ENCODE measurements around the gene ZNF76.
"Not testable (repeated sequence)": the region's sequence is repeated elsewhere in the genome, so short reads cannot be mapped to it uniquely, and the experiment has no call there.

The ZNF76 gene

GRCh38 chr6:35304299-35304698 is 44.8 kb downstream of the ZNF76 start:
- no peak for DNase-seq

GRCh38 chr6:35305117-35305516 is 45.6 kb downstream of the ZNF76 start:
- DNase-seq, result peak; percentile 44

GRCh38 chr6:35307138-35307537 is 47.6 kb downstream of the ZNF76 start:
- not testable (repeated sequence) for DNase-seq

- not testable (repeated sequence) for DNase-seq
These were observed 49.0 kb downstream of the ZNF76 start for GRCh38 chr6:35308543-35308942.

- no peak for DNase-seq
These were observed 50.2 kb downstream of the ZNF76 start for GRCh38 chr6:35309611-35310264.

- no peak for DNase-seq
These were observed 50.8 kb downstream of the ZNF76 start for GRCh38 chr6:35310265-35310831.

GRCh38 chr6:35311390-35312075 is 52.0 kb downstream of the ZNF76 start:
- DNase-seq, result peak; percentile 75

GRCh38 chr6:35312076-35312800 is 52.7 kb downstream of the ZNF76 start:
- no peak for DNase-seq

GRCh38 chr6:35312807-35313206 is 53.3 kb downstream of the ZNF76 start:
- no peak for DNase-seq

GRCh38 chr6:35317483-35318195 is 58.1 kb downstream of the ZNF76 start:
- DNase-seq, result no peak

GRCh38 chr6:35318196-35319171 is 58.9 kb downstream of the ZNF76 start:
- no peak for DNase-seq

GRCh38 chr6:35319346-35320030 is 60.0 kb downstream of the ZNF76 start:
- no peak for DNase-seq

- no peak for DNase-seq
These were observed 60.5 kb downstream of the ZNF76 start for GRCh38 chr6:35320031-35320410.

- DNase-seq, result no peak
These were observed 61.6 kb downstream of the ZNF76 start for GRCh38 chr6:35321091-35321490.

- DNase-seq, result peak; percentile 82
These were observed 68.0 kb downstream of the ZNF76 start for GRCh38 chr6:35327349-35328027.

GRCh38 chr6:35328108-35328723 is 68.7 kb downstream of the ZNF76 start:
- no peak for DNase-seq

GRCh38 chr6:35328965-35329364 is 69.4 kb downstream of the ZNF76 start:
- not testable (repeated sequence) for DNase-seq

GRCh38 chr6:35330541-35331119 is 71.1 kb downstream of the ZNF76 start:
- no peak for DNase-seq

GRCh38 chr6:35332074-35332887 is 72.7 kb downstream of the ZNF76 start:
- DNase-seq, result peak; percentile 76
